Measurements from ENCODE around the gene CGNL1.

DNA sequence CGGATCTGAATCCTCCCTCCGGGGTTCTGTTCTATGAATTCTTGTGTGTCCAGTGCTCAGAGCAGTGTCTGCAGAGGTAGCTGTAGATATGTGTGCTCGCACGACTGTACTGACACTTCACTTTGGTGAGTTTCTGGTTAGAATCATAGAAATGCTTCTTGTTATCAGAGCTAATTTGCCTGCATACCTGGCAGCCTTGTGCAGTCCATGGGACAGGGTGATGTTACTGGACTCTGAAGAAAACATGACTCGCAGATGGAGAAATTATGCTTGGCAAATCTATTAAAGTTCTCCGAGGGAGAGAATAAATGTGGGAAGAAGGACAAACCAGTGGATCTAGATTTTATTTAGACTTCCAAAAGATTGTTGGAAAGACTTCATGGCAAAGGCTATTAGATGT is 12.2 kb downstream of the CGNL1 start:
- no peak for TF ChIP-seq POLR2A (IDR thresholded peaks at IDR 0.05)
- TF ChIP-seq, protein P1, sequence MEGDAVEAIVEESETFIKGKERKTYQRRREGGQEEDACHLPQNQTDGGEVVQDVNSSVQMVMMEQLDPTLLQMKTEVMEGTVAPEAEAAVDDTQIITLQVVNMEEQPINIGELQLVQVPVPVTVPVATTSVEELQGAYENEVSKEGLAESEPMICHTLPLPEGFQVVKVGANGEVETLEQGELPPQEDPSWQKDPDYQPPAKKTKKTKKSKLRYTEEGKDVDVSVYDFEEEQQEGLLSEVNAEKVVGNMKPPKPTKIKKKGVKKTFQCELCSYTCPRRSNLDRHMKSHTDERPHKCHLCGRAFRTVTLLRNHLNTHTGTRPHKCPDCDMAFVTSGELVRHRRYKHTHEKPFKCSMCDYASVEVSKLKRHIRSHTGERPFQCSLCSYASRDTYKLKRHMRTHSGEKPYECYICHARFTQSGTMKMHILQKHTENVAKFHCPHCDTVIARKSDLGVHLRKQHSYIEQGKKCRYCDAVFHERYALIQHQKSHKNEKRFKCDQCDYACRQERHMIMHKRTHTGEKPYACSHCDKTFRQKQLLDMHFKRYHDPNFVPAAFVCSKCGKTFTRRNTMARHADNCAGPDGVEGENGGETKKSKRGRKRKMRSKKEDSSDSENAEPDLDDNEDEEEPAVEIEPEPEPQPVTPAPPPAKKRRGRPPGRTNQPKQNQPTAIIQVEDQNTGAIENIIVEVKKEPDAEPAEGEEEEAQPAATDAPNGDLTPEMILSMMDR (IDR thresholded peaks at IDR 0.05), result no peak

Measured in lower leg skin (tissue), 3 donors.